Heart left ventricle (tissue), 16 donors: ENCODE results near the gene DVL1. TPM values are rescaled to one million over a fixed set of nuclear protein-coding genes. Genes with fewer than 3 reads are reported as not detected.

Experiments used
- ATAC-seq, 4 donors: fragments of 200-7000 bp; cut with Tn5 transposase; one replicate each; pipeline ENCODE4 v1.9.1; 2020 to 2022; ENCODE audit warnings: moderate library complexity in 4 of 4, mild to moderate bottlenecking in 3 of 4, moderate number of reproducible peaks in 1 of 4
- DNase-seq, 5 donors: peaks; one replicate each; pipeline ENCODE4 v3.0.0-alpha.2; 2020
- H3K27ac ChIP-seq, 12 donors: fragments of 200-600 bp; sonication (generic) in 4 of 12; one replicate each; pipeline versions ENCODE4 v1.5.0 to v1.8.0; 2016 to 2022; ENCODE audit warnings: mild to moderate bottlenecking in 2 of 12
- H3K27me3 ChIP-seq, 9 donors: fragments of 200-600 bp; sonication (generic) in 2 of 9; one replicate each; pipeline versions ENCODE4 v1.5.1 to v1.8.0; 2016 to 2022; ENCODE audit warnings: mild to moderate bottlenecking in 3 of 9
- H3K36me3 ChIP-seq, 9 donors: fragments of 200-600 bp; sonication (generic) in 2 of 9; one replicate each; pipeline versions ENCODE4 v1.5.0 to v1.8.0; 2018 to 2022; ENCODE audit warnings: mild to moderate bottlenecking in 2 of 9
- H3K4me1 ChIP-seq, 12 donors: fragments of 200-600 bp; sonication (generic) in 4 of 12; one replicate each; pipeline versions ENCODE4 v1.5.0 to v1.8.0; 2016 to 2022; ENCODE audit warnings: mild to moderate bottlenecking in 3 of 12
- H3K4me3 ChIP-seq, 12 donors: fragments of 200-600 bp; sonication (generic) in 4 of 12; one replicate each; pipeline versions ENCODE4 v1.5.0 to v1.8.0; 2017 to 2022; ENCODE audit warnings: mild to moderate bottlenecking in 9 of 12, moderate library complexity in 4 of 12
- H3K9me3 ChIP-seq, 12 donors: fragments of 200-600 bp; sonication (generic) in 4 of 12; one replicate each; pipeline versions ENCODE4 v1.5.0 to v1.8.0; 2016 to 2022; ENCODE audit warnings: mild to moderate bottlenecking in 1 of 12
- CTCF ChIP-seq, 12 donors: fragments of 200-600 bp; sonication (generic) in 4 of 12; IDR thresholded peaks; one replicate each; pipeline versions ENCODE4 v1.5.0 to v1.8.0; 2018 to 2022; ENCODE audit warnings: antibody characterized with exemption in 12 of 12, mild to moderate bottlenecking in 5 of 12
- POLR2A ChIP-seq, 2 donors: fragments of 450-650 bp; IDR thresholded peaks; one replicate each; pipeline ENCODE4 v1.6.1; 2017; ENCODE audit warnings: antibody characterized with exemption in 2 of 2, mild to moderate bottlenecking in 2 of 2, moderate library complexity in 2 of 2
- WGBS, 4 donors: extraction: QIAGEN DNeasy Blood & Tissue Kit in 2 of 4; methylation state at CpG; one replicate each; pipeline versions ENCODE4 v1.1.5 to v1.1.7; 2013 to 2018; 5-methylcytosine and 5-hydroxymethylcytosine counted together
- intact Hi-C, 10 donors: fragments of 100-400 bp; cut with DNase I; formaldehyde crosslinking; loops; one replicate each; pipeline versions ENCODE4 v1.11.1 to v1.14.2; 2022
- polyA plus RNA-seq, 2 donors: library from polyadenylated mRNA; stranded (reverse); fragments of 200-250 nt; gene quantifications; one replicate each; pipeline ENCODE4 v1.2.3, GENCODE V29; 2013
- total RNA-seq, 9 donors: library from RNA; depleted of rRNA in 2 of 9; stranded (reverse); fragments of >200 nt in 2 of 9; fragmentation: NEBNext Ultra II Directional in 3 of 9; extraction: Animal tissue kit (Norgen Biotek cat#: 25700) in 3 of 9; gene quantifications; one replicate each; pipeline versions ENCODE4 v1.1.0 to v1.2.4, GENCODE V29; 2016 to 2023
- donor health status: ischemic (EF 13 %, LVEDD 7.1; RV severe dilation, severe dysfunction).
- donor health status: healthy with polysubstance abuse.
- donor health status: DM: no; HTN: yes; CAD: no.
- donor health status: DM: no; HTN: no; CAD: no.
- donor health status: ischemic (EF 25% LVEDD 6.9; RV normal size, moderate dysfunction).
- donor health status: ischemic (EF 25% LVEDD 5.7; RV mildly dilated, moderate dysfunction).
- donor health status: healthy.
- donor health status: DM: yes; HTN: yes; CAD: no.
- donor health status: ischemic (EF 35%, LVEDD 5.7; RV mildly dilated, moderate dysfunction).
- donor health status: nonischemic (EF 11% LVEDD 7.7; RV severe dilation, severe dysfunction).
- donor health status: DM: yes; HTN: yes; CAD: no.
- donor health status: PGD.
- donor health status: ischemic (EF 29% LVEDD 5.4; RV normal size, mild dysfunction).
- donor health status: nonischemic (EF 23%, LVEDD 6.1; RV moderate dilation, normal function).

The DVL1 gene
- total and polyA plus RNA-seq, 11 donors = 75.3 to 177 (median 87.1) TPM

- H3K4me3 ChIP-seq = no peak overlapping the region
- H3K27ac ChIP-seq = peak overlapping the region in 1 of 12 donors; percentile 61
- peaks cover 0 to under 1% (median 0%) of the 10 kb centered on the region in 12 donors for H3K4me1 ChIP-seq
- WGBS, 4 donors = 74 to 81% (median 79%) methylated on average over 7 to 8 of the region's 8 CpGs
- H3K9me3 ChIP-seq = no peaks in the 10 kb centered on the region
- intact Hi-C loops = no loop called here
- TF ChIP-seq POLR2A (IDR thresholded peaks at IDR 0.05) = no peak
- no peak for TF ChIP-seq CTCF (IDR thresholded peaks at IDR 0.05)
- peaks cover 0 to 24% (median 17%) of the 10 kb centered on the region in 9 donors for H3K36me3 ChIP-seq
- DNase-seq (no peak), ATAC-seq (peak in 1 of 4 donors; percentile 5)
- no peaks in the 10 kb centered on the region for H3K27me3 ChIP-seq
Measured at GRCh38 chr1:1381294-1381693, 32.1 kb upstream of the DVL1 start.

- WGBS, 4 donors = 89 to 100% (median 95%) methylated on average over 1 to 16 of the region's 16 CpGs
- peaks cover 0 to 19% (median 12%) of the 10 kb centered on the region in 9 donors for H3K36me3 ChIP-seq
- no peaks in the 10 kb centered on the region for H3K9me3 ChIP-seq
- TF ChIP-seq CTCF (IDR thresholded peaks at IDR 0.05) (no peak), POLR2A (IDR thresholded peaks at IDR 0.05) (no peak)
- H3K27ac ChIP-seq = no peak overlapping the region
- no peak overlapping the region for H3K4me3 ChIP-seq
- peaks cover 0 to 5% (median 3%) of the 10 kb centered on the region in 12 donors for H3K4me1 ChIP-seq
- DNase-seq = no peak
- ATAC-seq = peak in 1 of 4 donors; percentile 2
- no peaks in the 10 kb centered on the region for H3K27me3 ChIP-seq
- intact Hi-C loops = no loop called here
Measured at GRCh38 chr1:1380860-1381259, 31.6 kb upstream of the DVL1 start.

- peaks cover 10 to 25% (median 21%) of the 10 kb centered on the region in 12 donors for H3K4me1 ChIP-seq
- intact Hi-C loops = loop anchor here in 5 of 10 donors (10.0 kb wide), 2 partner anchors 127 to 263 kb away; partner anchors contain the start of gene C1orf159 (in 1 of the 5)
- no peaks in the 10 kb centered on the region for H3K27me3 ChIP-seq
- 93 to 95% (median 94%) methylated on average over 16 of the region's 16 CpGs for WGBS, 4 donors
- H3K9me3 ChIP-seq = no peaks in the 10 kb centered on the region
- ATAC-seq (no peak), DNase-seq (no peak)
- TF ChIP-seq POLR2A (IDR thresholded peaks at IDR 0.05) (no peak), CTCF (IDR thresholded peaks at IDR 0.05) (no peak)
- no peak overlapping the region for H3K4me3 ChIP-seq
- H3K27ac ChIP-seq = no peak overlapping the region
- H3K36me3 ChIP-seq = peaks cover 0 to 20% (median 9%) of the 10 kb centered on the region in 9 donors
Measured at GRCh38 chr1:1377540-1378205, 28.5 kb upstream of the DVL1 start.

- intact Hi-C loops = loop anchor here in 5 of 10 donors (10.0 kb wide), 2 partner anchors 128 to 262 kb away; partner anchors contain the start of gene C1orf159 (in 1 of the 5)
- Histone ChIP-seq H3K27me3 (no peaks in the 10 kb centered on the region), H3K27ac (no peak overlapping the region), H3K9me3 (no peaks in the 10 kb centered on the region), H3K4me1 (peaks cover 10 to 35% (median 30%) of the 10 kb centered on the region in 12 donors), H3K36me3 (peaks cover 0 to 18% (median 9%) of the 10 kb centered on the region in 9 donors), H3K4me3 (peak overlapping the region in 2 of 12 donors; percentile 83 to 100)
- no peak for DNase-seq
- WGBS, 4 donors = 90 to 94% (median 92%) methylated on average over 10 of the region's 10 CpGs
- ATAC-seq = no peak
- TF ChIP-seq CTCF (IDR thresholded peaks at IDR 0.05) (no peak), POLR2A (IDR thresholded peaks at IDR 0.05) (no peak)
Measured at GRCh38 chr1:1376551-1377226, 27.5 kb upstream of the DVL1 start.
